AG09319 (cell line): ENCODE measurements around the gene BRWD1.
"Not testable (repeated sequence)": the region's sequence is repeated elsewhere in the genome, so short reads cannot be mapped to it uniquely, and the experiment has no call there.

Experiments
- DNase-seq: peaks from one replicate; pipeline ENCODE4 v3.0.0-alpha.2; 2010; ENCODE audit warnings: low read depth; ENCODE audit errors: extremely low read depth
- TF ChIP-seq, protein P1 (sequence below): IDR thresholded peaks from 2 replicates; pipeline ENCODE4 v1.5.1; 2011; ENCODE audit warnings: low read depth, mild to moderate bottlenecking, inconsistent platforms, low read length, moderate library complexity

The BRWD1 gene

GRCh38 chr21:39164523-39164922 is 148.9 kb downstream of the BRWD1 start:
- DNase-seq: no peak
- TF ChIP-seq, protein P1, sequence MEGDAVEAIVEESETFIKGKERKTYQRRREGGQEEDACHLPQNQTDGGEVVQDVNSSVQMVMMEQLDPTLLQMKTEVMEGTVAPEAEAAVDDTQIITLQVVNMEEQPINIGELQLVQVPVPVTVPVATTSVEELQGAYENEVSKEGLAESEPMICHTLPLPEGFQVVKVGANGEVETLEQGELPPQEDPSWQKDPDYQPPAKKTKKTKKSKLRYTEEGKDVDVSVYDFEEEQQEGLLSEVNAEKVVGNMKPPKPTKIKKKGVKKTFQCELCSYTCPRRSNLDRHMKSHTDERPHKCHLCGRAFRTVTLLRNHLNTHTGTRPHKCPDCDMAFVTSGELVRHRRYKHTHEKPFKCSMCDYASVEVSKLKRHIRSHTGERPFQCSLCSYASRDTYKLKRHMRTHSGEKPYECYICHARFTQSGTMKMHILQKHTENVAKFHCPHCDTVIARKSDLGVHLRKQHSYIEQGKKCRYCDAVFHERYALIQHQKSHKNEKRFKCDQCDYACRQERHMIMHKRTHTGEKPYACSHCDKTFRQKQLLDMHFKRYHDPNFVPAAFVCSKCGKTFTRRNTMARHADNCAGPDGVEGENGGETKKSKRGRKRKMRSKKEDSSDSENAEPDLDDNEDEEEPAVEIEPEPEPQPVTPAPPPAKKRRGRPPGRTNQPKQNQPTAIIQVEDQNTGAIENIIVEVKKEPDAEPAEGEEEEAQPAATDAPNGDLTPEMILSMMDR: no peak

GRCh38 chr21:39161064-39161463 is 152.4 kb downstream of the BRWD1 start:
- DNase-seq: no peak
- TF ChIP-seq, protein P1: no peak

GRCh38 chr21:39159342-39160063 is 153.9 kb downstream of the BRWD1 start:
- DNase-seq: no peak
- TF ChIP-seq, protein P1: no peak

DNA sequence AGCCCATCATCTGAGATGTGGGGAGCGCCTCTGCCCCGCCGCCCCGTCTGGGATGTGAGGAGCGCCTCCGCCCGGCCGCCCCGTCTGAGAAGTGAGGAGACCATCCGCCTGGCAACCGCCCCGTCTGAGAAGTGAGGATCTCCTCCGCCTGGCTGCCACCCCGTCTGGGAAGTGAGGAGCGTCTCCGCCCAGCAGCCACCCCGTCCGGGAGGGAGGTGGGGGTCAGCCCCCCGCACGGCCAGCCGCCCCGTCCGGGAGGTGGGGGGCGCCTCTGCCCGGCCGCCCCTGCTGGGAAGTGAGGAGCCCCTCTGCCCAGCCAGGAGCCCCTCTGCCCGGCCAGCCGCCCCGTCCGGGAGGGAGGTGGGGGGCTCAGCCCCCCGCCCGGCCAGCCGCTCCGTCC is 156.2 kb downstream of the BRWD1 start:
- DNase-seq: not testable (repeated sequence)

- DNase-seq: no peak
- TF ChIP-seq, protein P1: no peak
Observed at GRCh38 chr21:39156024-39156423, 157.4 kb downstream of the BRWD1 start.

DNA sequence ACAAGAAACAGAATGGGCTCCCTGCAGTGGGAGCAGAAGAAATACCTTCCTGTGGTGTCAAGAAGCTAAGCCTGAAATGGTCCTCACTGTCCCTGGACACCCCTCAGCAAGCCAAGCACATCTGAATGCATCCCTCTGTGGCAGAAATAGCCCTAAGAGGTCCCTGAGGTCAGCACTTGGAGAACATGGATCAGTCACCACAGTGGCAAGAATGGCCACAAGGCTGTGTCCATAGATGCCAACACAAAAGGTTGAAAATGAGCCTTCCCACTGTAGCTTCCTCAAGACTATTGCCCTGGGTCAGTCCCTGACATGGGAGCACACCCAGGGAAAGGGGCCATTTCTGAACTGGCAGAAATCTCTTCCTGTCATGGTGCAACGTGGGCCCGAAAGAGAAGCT is 157.9 kb downstream of the BRWD1 start:
- TF ChIP-seq, protein P1: no peak

DNA sequence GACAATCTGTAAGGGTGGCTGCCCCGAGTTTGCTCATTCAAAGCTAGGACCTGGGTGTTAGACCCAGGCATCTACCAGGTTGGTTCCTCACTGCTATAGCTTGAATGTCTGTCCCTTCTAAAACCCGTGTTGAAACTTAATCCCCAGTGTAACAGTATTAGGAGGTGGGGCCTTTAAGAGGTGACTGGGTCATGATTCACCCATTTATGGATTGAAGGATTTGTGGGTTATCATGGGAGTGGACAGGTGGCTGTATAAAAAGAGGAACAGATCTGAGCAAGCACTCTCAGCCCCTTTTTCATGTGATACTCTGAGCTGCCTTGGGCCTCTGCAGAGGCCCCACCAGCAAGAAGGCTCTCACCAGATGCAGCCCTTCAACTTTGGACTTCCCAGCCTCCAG is 159.6 kb downstream of the BRWD1 start:
- DNase-seq: no peak
- TF ChIP-seq, protein P1: no peak

More for the DNA sequence above, 157.9 kb downstream of the BRWD1 start:
- DNase-seq: no peak

DNA sequence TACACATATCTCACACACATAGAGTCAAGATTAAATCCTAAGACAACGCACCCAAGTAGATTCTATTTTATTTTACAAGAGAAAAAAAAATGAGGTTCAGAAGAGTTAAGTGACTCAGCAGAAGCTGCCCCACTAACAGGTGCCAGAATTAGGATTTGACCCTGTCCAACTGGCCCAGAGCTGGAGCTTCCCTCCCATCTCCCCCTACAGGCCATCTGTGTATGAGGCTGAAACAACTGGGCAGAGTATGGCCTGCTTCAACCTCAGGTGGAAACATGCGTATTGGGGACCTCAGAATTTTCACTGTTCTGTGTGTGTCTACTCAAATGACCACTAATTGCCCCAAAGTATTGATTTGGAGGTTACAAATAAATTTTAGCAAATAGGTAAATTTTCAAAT is 160.1 kb downstream of the BRWD1 start:
- TF ChIP-seq, protein P1: peak; percentile 34
- no peak for DNase-seq
